A549 (cell line): ENCODE results near the gene COPS3. TPM values are rescaled to one million over a fixed set of nuclear protein-coding genes. Genes with fewer than 3 reads are reported as not detected.

Experiments used
- ATAC-seq, 2 experiments: fragments of 200-7000 bp in 1 of 2; fragments of >200 bp in 1 of 2; cut with Nextera tagmentation in 1 of 2; cut with Tn5 transposase in 1 of 2; 3 replicates each; pipeline versions ENCODE4 v1.8.0 to v1.9.1; 2018 to 2020; ENCODE audit warnings: mild to moderate bottlenecking in 1 of 2, moderate library complexity in 1 of 2
- CTCF ChIA-PET: fragments of 300-600 bp; sonication (Branson Sonifier 250); formaldehyde crosslinking; extraction: SDS; loops from one replicate; lab custom pipeline; 2021; ENCODE audit warnings: antibody characterized with exemption, inconsistent platforms; lab: Yijun Ruan, JAX
- POLR2A ChIA-PET: fragments of 350-600 bp; formaldehyde crosslinking; extraction: SDS; loops from one replicate; lab custom pipeline; 2021; ENCODE audit warnings: antibody characterized with exemption, inconsistent platforms; lab: Yijun Ruan, JAX
- DNase-seq, 2 experiments: peaks; one replicate each; pipeline versions ENCODE4 v3.0.0 to v3.0.0-alpha.2; 2011 to 2016; ENCODE audit warnings: low read depth in 1 of 2, low spot score in 1 of 2
- FAIRE-seq: peaks from 2 replicates; lab custom pipeline; 2011; peaks lifted over from hg19 to GRCh38; lab: Jason Lieb, UNC
- H3K27ac ChIP-seq, 2 experiments: fragments of >200 bp; sonication (Bioruptor Twin); formaldehyde crosslinking; 3 replicates each; pipeline ENCODE4 v1.5.1; 2016 to 2017
- H3K4me1 ChIP-seq: fragments of >200 bp; sonication (Bioruptor Twin); formaldehyde crosslinking; 3 replicates; pipeline ENCODE4 v1.6.1; 2016
- H3K4me2 ChIP-seq: fragments of >200 bp; sonication (Bioruptor Twin); formaldehyde crosslinking; 3 replicates; pipeline ENCODE4 v1.6.1; 2016
- H3K4me3 ChIP-seq: fragments of >200 bp; sonication (Bioruptor Twin); formaldehyde crosslinking; 3 replicates; pipeline ENCODE4 v1.5.1; 2016
- H3K9me3 ChIP-seq: fragments of >200 bp; sonication (Bioruptor Twin); formaldehyde crosslinking; 3 replicates; pipeline ENCODE4 v1.6.1; 2016
- CHD2 ChIP-seq: fragments of 150-350 bp; IDR thresholded peaks from 2 replicates; pipeline ENCODE4 v1.6.1; 2014; ENCODE audit warnings: low read length; ENCODE audit not compliant: partially characterized antibody
- EHF ChIP-seq: fragments of 250-450 bp; sonication (Bioruptor Pico); IDR thresholded peaks from 2 replicates; pipeline ENCODE4 v1.5.0; 2020; ENCODE audit warnings: mild to moderate bottlenecking
- ESRRA ChIP-seq: fragments of 150-350 bp; IDR thresholded peaks from 2 replicates; pipeline ENCODE4 v1.6.1; 2014; ENCODE audit warnings: mild to moderate bottlenecking, low read length, borderline replicate concordance
- FOXS1 ChIP-seq: fragments of 250-450 bp; sonication (Bioruptor Pico); IDR thresholded peaks from 2 replicates; pipeline ENCODE4 v1.5.0; 2020; ENCODE audit warnings: mild to moderate bottlenecking, moderate library complexity
- HDAC2 ChIP-seq: fragments of 200-600 bp; sonication (generic); IDR thresholded peaks from 2 replicates; pipeline ENCODE4 v1.6.1; 2016
- HEYL ChIP-seq: fragments of 250-450 bp; sonication (Bioruptor Pico); IDR thresholded peaks from 2 replicates; pipeline ENCODE4 v1.8.0; 2021; ENCODE audit warnings: mild to moderate bottlenecking, moderate library complexity
- HOXA7 ChIP-seq: fragments of 250-450 bp; sonication (Bioruptor Pico); IDR thresholded peaks from 2 replicates; pipeline ENCODE4 v1.5.0; 2020; ENCODE audit warnings: mild to moderate bottlenecking, moderate library complexity
- JUN ChIP-seq, 2 experiments: fragments of >200 bp; sonication (Bioruptor Twin); formaldehyde crosslinking; IDR thresholded peaks; 2 replicates in 1 of 2; 3 replicates in 1 of 2; pipeline ENCODE4 v1.6.1; 2016 to 2017
- KDM1A ChIP-seq: fragments of 200-600 bp; sonication (generic); IDR thresholded peaks from 2 replicates; pipeline ENCODE4 v1.6.1; 2016; ENCODE audit warnings: low read depth, mild to moderate bottlenecking
- KDM5A ChIP-seq: fragments of 200-600 bp; sonication (generic); IDR thresholded peaks from 2 replicates; pipeline ENCODE4 v1.6.1; 2016; ENCODE audit warnings: antibody characterized with exemption, mild to moderate bottlenecking
- NR3C1 ChIP-seq: fragments of >200 bp; sonication (Bioruptor Twin); formaldehyde crosslinking; IDR thresholded peaks from 3 replicates; pipeline ENCODE4 v1.6.1; 2017
- POLR2A ChIP-seq: IDR thresholded peaks from 2 replicates; pipeline ENCODE4 v1.6.1; 2012; ENCODE audit warnings: mild to moderate bottlenecking, low read length
- RFX5 ChIP-seq: fragments of 450-650 bp; IDR thresholded peaks from 2 replicates; pipeline ENCODE4 v1.7.1; 2014; ENCODE audit warnings: antibody characterized with exemption, mild to moderate bottlenecking, moderate library complexity
- SREBF2 ChIP-seq: fragments of 450-650 bp; IDR thresholded peaks from 2 replicates; pipeline ENCODE4 v1.6.1; 2014; ENCODE audit warnings: mild to moderate bottlenecking, moderate library complexity
- TP53 ChIP-seq: fragments of 250-450 bp; sonication (Bioruptor Pico); IDR thresholded peaks from 2 replicates; pipeline ENCODE4 v1.5.0; 2021; ENCODE audit warnings: mild to moderate bottlenecking, moderate library complexity
- WGBS: methylation state at CpG from one replicate; pipeline ENCODE4 v1.1.6; 2017; ENCODE audit errors: missing lambda C conversion rate; 5-methylcytosine and 5-hydroxymethylcytosine counted together
- polyA plus RNA-seq, 4 experiments: library from polyadenylated mRNA; depleted of rRNA in 3 of 4; stranded (reverse); fragments of >200 nt; fragmentation: RNase III in 1 of 4; extraction: RNeasy Plus Mini Kit Qiagen cat#74134 plus additional on column Dnase treatment in 1 of 4; gene quantifications; 2 replicates in 3 of 4; 3 replicates in 1 of 4; pipeline ENCODE4 v1.2.3, GENCODE V29; 2011 to 2017
- TF ChIP-seq, protein P1 (sequence below): fragments of 450-650 bp; IDR thresholded peaks from 2 replicates; pipeline ENCODE4 v1.6.1; 2014; ENCODE audit warnings: antibody characterized with exemption
- TF ChIP-seq, protein P2 (sequence below): IDR thresholded peaks from 2 replicates; pipeline ENCODE4 v1.6.1; 2012; ENCODE audit warnings: low read depth, borderline replicate concordance
- TF ChIP-seq, protein P3 (sequence below): IDR thresholded peaks from 2 replicates; pipeline ENCODE4 v1.6.1; 2012

Gene COPS3
- polyA plus RNA-seq, 2 of the 4 experiments (the other 2 are of a cell fraction), result 149 to 204 TPM

DNA sequence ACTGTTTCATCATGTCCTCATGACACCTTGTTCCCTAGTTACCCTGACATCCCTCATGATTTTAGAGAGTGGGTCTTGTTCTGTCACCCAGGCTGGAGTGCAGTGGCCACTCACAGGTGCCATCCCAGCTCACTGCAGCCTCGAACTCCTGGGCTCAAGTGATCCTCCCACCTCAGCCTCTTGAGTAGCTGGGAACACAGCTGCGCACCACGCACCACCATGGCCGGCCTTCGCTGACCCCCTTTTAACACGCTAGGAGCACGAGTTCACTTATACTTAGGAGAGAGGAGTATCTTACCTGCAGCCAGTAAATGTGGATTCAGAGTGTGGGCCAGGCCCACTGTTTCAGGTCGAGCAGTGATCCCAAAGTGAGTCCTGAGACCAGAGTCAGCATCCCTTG lies 43.6 kb upstream of the COPS3 start:
- Histone ChIP-seq H3K4me2 (no peak overlapping the region), H3K4me3 (no peak overlapping the region), H3K4me1 (no peaks in the 10 kb centered on the region), H3K27ac (no peak overlapping the region), H3K9me3 (no peaks in the 10 kb centered on the region)
- no peak for DNase-seq
- ATAC-seq, result no peak
- no peak for TF ChIP-seq KDM5A
- no peak for TF ChIP-seq ESRRA
- no peak for TF ChIP-seq HOXA7
- TF ChIP-seq, protein P1, sequence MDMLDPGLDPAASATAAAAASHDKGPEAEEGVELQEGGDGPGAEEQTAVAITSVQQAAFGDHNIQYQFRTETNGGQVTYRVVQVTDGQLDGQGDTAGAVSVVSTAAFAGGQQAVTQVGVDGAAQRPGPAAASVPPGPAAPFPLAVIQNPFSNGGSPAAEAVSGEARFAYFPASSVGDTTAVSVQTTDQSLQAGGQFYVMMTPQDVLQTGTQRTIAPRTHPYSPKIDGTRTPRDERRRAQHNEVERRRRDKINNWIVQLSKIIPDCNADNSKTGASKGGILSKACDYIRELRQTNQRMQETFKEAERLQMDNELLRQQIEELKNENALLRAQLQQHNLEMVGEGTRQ, result no peak
- TF ChIP-seq FOXS1 (CRISPR knock-in tag), result no peak
- TF ChIP-seq CHD2, result no peak
- TF ChIP-seq TP53, result no peak
- TF ChIP-seq POLR2A, result no peak
- TF ChIP-seq, protein P2, sequence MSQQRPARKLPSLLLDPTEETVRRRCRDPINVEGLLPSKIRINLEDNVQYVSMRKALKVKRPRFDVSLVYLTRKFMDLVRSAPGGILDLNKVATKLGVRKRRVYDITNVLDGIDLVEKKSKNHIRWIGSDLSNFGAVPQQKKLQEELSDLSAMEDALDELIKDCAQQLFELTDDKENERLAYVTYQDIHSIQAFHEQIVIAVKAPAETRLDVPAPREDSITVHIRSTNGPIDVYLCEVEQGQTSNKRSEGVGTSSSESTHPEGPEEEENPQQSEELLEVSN, result no peak
- TF ChIP-seq HEYL (CRISPR knock-in tag), result no peak
- no peak for TF ChIP-seq EHF
- TF ChIP-seq, protein P3, sequence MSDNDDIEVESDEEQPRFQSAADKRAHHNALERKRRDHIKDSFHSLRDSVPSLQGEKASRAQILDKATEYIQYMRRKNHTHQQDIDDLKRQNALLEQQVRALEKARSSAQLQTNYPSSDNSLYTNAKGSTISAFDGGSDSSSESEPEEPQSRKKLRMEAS, result no peak
- no peak for TF ChIP-seq KDM1A
- no peak for TF ChIP-seq JUN (IDR thresholded peaks at IDR 0.05)
- 88% methylated on average over 8 of the region's 8 CpGs for WGBS
- ChIA-PET CTCF (interaction anchor here (1.0 to 2.2 kb wide), 3 partner anchors 9 to 12 kb away, joined by 3 to 7 read pairs (median 6); no protein-coding TSS in a partner anchor), POLR2A (no interaction called here)
- no peak for FAIRE-seq

DNA sequence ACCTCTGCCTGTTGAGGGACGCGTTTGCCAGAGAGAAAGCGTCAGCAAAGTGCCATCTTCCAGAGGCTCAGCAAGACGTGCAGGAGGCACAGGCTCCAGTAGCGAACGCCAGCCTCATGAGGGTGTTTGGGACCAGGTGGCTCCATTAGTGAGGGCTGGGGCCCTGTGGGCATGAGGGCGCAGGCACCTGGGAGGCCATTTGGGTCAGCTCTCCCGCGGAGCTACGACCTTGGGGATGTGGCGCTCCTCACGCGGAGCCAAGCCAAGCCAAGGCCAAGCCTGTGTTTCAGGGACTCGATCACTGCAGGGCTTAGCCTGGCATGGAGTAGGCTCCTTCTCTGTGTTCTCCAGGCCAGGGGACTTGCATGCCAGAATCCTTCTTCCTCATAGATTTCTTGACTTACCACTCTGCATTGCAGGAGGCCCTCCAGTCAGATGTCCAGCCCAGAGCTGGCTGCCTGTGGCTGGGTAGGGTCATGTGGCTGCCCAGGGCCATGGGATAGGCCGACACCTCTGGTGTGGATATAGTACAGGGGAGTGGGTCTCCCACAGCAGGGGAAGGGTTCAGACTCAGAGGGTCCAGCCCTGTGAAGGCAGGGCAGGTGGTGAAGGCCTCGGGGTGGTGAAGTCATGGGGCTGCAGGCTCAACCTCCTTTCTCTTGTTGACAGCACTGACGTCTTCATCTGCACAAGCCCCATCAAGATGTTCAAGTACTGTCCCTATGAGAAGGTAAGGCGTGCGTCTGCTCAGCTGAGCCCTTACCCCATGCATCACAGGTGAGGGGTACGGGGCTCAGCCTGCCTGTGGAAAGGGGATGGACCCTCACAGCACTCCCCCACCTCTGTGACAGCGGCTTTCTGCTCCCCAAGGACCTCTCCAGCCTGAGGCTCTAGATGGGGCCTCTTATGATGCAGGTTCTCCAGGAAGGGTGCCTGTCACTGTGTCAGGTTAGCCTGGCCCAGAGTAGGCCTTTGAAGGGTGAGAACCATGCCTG lies 41.8 kb upstream of the COPS3 start:
- Histone ChIP-seq H3K4me1 (no peaks in the 10 kb centered on the region), H3K27ac (no peak overlapping the region), H3K4me3 (no peak overlapping the region), H3K9me3 (no peaks in the 10 kb centered on the region), H3K4me2 (no peak overlapping the region)
- TF ChIP-seq SREBF2 (no peak), JUN (IDR thresholded peaks at IDR 0.05) (no peak), KDM1A (no peak), FOXS1 (CRISPR knock-in tag) (no peak), ESRRA (no peak), RFX5 (no peak)
- CTCF ChIA-PET, result interaction anchor here (2.2 kb wide), 1 partner anchor 7 kb away, joined by 6 read pairs; no protein-coding TSS in a partner anchor
- no peak for FAIRE-seq
- POLR2A ChIA-PET, result no interaction called here
- ATAC-seq, result peak; percentile 37 to 39; a peak in 4 of 6 replicates
- DNase-seq, result no peak
- WGBS, result 91% methylated on average over 21 of the region's 21 CpGs

DNA sequence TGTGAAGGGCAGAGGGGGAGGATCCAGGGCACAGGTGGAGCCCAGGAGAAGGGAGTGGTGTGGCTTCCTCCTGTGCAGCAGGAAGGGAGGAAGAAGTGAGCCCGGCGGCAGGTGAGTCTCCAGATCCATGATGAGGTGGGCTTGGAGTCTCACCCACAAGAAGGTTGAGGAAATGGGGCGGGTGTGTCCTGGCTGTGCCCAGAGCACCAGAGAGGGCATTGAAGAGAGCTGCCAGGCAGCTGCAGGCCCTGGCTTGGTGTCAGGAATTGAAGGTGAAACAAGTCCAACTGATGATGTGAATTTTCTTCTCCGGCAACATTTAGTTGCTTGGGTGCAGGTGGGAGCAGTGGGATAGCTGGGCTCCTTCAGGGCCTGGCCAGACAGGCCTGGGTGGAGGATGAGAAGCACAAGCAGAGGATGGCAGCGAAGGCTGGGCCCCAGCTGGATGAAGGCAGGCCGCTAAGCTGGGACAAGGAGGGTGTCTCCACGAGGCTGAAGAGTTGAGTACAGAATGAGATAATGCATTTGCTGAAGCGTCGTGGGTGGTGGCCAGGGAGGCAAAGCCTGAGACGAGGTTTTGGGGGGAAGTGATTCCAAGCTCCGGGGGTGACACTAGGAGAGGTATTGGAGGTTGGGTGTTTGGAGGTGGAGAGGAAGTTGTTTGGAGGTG lies 40.4 kb upstream of the COPS3 start:
- H3K4me1 ChIP-seq, result no peaks in the 10 kb centered on the region
- H3K4me3 ChIP-seq, result no peak overlapping the region
- 82% methylated on average over 11 of the region's 11 CpGs for WGBS
- ChIA-PET CTCF (interaction anchor here (0.6 to 2.1 kb wide), 2 partner anchors 33 to 785 kb away, joined by 3 to 5 read pairs; no protein-coding TSS in a partner anchor), POLR2A (no interaction called here)
- H3K27ac ChIP-seq, result no peak overlapping the region
- FAIRE-seq, result no peak
- H3K4me2 ChIP-seq, result no peak overlapping the region
- ATAC-seq, result peak in 1 of 2 experiments; percentile 27; a peak in 1 of 6 replicates
- H3K9me3 ChIP-seq, result no peaks in the 10 kb centered on the region
- DNase-seq, result no peak
- TF ChIP-seq HDAC2, result no peak
- TF ChIP-seq NR3C1, result no peak
